Mucosa of stomach (tissue), 1 donor: ENCODE measurements around the gene DAZ2.
"Not testable (repeated sequence)": the region's sequence is repeated elsewhere in the genome, so short reads cannot be mapped to it uniquely, and the experiment has no call there.

Experiments used
- H3K27me3 ChIP-seq: one replicate; pipeline ENCODE4 v1.7.0; 2013; ENCODE audit warnings: mild to moderate bottlenecking, low read length; ENCODE audit not compliant: control insufficient read depth, insufficient read depth
- H3K36me3 ChIP-seq: one replicate; pipeline ENCODE4 v1.7.0; 2013; ENCODE audit warnings: low read length; ENCODE audit not compliant: control insufficient read depth, insufficient read depth
- H3K4me1 ChIP-seq: one replicate; pipeline ENCODE4 v1.7.0; 2013; ENCODE audit warnings: mild to moderate bottlenecking, low read length; ENCODE audit not compliant: control insufficient read depth, insufficient read depth
- H3K4me3 ChIP-seq: one replicate; pipeline ENCODE4 v1.7.0; 2013; ENCODE audit warnings: low read length
- H3K9ac ChIP-seq: one replicate; pipeline ENCODE4 v1.7.0; 2013; ENCODE audit warnings: mild to moderate bottlenecking, low read length, moderate library complexity
- H3K9me3 ChIP-seq: one replicate; pipeline ENCODE4 v1.7.0; 2013; ENCODE audit warnings: mild to moderate bottlenecking, low read length, moderate library complexity; ENCODE audit not compliant: control insufficient read depth
- donor health status: Pancreatic carcinoma.

Gene DAZ2, protein sequence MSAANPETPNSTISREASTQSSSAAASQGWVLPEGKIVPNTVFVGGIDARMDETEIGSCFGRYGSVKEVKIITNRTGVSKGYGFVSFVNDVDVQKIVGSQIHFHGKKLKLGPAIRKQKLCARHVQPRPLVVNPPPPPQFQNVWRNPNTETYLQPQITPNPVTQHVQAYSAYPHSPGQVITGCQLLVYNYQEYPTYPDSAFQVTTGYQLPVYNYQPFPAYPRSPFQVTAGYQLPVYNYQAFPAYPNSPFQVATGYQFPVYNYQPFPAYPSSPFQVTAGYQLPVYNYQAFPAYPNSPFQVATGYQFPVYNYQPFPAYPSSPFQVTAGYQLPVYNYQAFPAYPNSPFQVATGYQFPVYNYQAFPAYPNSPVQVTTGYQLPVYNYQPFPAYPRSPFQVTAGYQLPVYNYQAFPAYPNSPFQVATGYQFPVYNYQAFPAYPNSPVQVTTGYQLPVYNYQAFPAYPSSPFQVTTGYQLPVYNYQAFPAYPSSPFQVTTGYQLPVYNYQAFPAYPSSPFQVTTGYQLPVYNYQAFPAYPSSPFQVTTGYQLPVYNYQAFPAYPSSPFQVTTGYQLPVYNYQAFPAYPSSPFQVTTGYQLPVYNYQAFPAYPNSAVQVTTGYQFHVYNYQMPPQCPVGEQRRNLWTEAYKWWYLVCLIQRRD

DNA sequence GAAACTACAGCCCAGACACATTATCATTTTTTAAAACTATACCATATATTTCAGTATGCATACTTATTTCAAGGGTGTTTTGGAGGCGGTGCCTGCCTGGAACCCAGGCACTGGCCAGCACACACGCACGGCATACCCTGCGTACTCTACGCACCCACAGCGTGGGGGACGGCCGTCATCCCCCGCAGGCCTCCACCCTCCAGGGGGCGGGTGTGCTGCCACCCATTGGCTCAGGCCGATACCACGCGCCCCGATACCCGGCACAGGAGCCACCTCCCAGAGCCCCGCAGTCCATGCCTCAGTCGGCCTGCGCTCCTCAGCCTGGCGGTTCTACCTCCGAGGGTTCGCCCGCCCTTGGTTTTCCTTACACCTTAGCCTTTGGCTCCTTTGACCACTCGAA is at the start of gene DAZ2:
TSS of gene DAZ2 (plus strand) at position 301 of the 400 bp plus-strand sequence. CDS start 208 bp downstream, outside the sequence.
- not testable (repeated sequence) for H3K27me3 ChIP-seq, H3K36me3 ChIP-seq, H3K9me3 ChIP-seq, H3K9ac ChIP-seq, H3K4me1 ChIP-seq, H3K4me3 ChIP-seq

DNA sequence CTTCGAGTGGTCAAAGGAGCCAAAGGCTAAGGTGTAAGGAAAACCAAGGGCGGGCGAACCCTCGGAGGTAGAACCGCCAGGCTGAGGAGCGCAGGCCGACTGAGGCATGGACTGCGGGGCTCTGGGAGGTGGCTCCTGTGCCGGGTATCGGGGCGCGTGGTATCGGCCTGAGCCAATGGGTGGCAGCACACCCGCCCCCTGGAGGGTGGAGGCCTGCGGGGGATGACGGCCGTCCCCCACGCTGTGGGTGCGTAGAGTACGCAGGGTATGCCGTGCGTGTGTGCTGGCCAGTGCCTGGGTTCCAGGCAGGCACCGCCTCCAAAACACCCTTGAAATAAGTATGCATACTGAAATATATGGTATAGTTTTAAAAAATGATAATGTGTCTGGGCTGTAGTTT is 20.4 kb upstream of the DAZ2 start, which contains the start of gene DAZ1:
TSS of gene DAZ1 (minus strand) at position 101 of the 400 bp plus-strand sequence. CDS start 208 bp downstream, outside the sequence.
- not testable (repeated sequence) for H3K27me3 ChIP-seq, H3K36me3 ChIP-seq

DNA sequence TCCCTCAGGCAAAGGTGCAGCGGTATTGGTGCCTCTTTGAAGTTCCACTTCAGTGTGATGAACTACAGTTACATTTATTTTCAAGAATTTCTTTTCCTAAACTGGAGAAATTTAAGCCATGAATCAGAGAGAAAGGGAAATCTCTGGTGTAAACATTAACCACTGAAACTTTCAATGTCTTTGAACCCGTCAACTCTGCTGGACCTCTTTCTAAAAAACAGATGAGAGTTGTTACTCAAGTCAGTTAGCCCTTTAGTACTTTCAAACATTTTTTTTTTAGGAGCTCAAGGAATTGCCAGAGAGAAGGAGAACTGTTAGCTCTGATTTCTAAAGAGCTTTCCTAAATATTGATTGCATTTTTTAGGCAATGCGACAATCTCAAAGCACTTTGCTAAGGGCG is 11.9 kb upstream of the DAZ2 start:
- not testable (repeated sequence) for H3K4me1 ChIP-seq, H3K9me3 ChIP-seq, H3K27me3 ChIP-seq, H3K4me3 ChIP-seq, H3K9ac ChIP-seq, H3K36me3 ChIP-seq

More for the DNA sequence above, 20.4 kb upstream of the DAZ2 start, which contains the start of gene DAZ1:
- H3K9ac ChIP-seq, H3K9me3 ChIP-seq, H3K4me3 ChIP-seq, H3K4me1 ChIP-seq: not testable (repeated sequence)

DNA sequence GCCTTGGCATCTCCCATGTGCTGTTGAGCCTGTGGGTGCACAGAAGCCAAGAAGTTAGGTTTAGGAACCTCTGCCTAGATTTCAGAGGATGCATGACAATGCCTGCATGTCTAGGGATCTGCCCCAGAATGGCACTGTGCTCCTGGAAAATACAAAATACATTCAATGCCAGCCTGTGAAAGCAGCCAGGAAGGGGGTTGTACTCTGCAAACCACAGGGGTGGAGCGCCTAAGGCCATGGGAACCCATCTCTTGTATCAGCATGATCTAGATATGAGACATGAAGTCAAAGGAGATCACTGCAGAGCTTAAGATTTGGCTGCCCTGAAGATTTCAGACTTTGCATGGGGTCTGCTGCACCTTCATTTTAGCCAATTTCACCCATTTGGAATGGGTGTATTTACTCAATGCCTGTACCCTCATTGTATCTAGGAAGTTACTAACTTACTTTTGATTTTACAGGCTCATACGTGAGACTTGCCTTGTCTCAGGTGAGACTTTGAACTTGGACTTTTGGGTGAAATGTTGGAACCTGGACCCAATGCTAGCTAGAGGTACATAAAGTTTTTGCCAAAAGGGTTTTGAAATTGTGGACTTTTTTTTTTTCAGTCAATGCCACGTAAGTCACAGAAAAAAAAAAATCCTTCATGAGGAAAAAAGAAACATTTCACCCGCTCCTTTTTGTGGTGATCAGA is 9.4 kb upstream of the DAZ2 start:
- H3K4me1 ChIP-seq, H3K36me3 ChIP-seq, H3K9ac ChIP-seq, H3K9me3 ChIP-seq, H3K27me3 ChIP-seq, H3K4me3 ChIP-seq: not testable (repeated sequence)

DNA sequence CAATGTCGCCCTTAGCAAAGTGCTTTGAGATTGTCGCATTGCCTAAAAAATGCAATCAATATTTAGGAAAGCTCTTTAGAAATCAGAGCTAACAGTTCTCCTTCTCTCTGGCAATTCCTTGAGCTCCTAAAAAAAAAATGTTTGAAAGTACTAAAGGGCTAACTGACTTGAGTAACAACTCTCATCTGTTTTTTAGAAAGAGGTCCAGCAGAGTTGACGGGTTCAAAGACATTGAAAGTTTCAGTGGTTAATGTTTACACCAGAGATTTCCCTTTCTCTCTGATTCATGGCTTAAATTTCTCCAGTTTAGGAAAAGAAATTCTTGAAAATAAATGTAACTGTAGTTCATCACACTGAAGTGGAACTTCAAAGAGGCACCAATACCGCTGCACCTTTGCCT is 8.7 kb upstream of the DAZ2 start:
- H3K4me3 ChIP-seq, H3K4me1 ChIP-seq, H3K9me3 ChIP-seq, H3K9ac ChIP-seq, H3K27me3 ChIP-seq, H3K36me3 ChIP-seq: not testable (repeated sequence)
